HuH-7 (cell line): ENCODE measurements around the gene ADCY1.

Experiments used
- DNase-seq: peaks from one replicate; pipeline ENCODE4 v3.0.0; 2011; ENCODE audit warnings: low spot score

ADCY1 gene

DNA sequence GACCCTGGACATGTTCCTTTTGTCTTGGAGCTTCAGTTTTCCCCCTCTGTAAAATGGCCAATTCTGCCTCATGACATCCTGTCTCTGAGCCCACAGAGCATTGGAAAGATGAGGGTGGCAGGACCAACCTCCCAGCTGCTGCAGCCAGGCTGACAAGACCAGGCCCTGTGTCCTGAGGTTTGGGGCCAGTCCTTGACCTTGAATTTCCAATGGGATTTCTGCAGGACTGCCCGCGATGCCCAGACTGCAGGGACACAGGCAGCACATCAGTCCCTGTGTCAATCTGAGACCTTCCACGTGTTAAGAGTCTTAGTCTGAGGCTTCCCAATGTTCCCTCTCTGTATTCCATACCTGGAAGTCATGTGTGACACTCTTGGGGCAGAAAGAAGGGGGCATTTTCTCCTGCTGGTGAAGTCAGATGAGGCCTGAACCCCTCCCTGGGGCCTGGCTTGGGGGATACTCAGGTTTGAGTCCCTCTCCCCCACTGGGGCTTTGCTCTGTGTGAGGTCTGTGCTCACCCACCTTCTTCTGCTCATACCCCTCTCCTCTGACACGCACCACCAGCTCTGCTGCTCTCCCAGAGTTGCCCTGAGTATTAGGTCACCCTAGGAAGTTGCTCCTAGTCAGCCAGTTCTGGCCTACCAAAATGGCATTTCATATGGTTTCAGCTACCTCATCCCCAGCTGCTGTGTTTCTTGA lies 79.2 kb downstream of the ADCY1 start:
- no peak for DNase-seq

- DNase-seq = no peak
Measured at GRCh38 chr7:45654341-45654740, 80.2 kb downstream of the ADCY1 start.

DNA sequence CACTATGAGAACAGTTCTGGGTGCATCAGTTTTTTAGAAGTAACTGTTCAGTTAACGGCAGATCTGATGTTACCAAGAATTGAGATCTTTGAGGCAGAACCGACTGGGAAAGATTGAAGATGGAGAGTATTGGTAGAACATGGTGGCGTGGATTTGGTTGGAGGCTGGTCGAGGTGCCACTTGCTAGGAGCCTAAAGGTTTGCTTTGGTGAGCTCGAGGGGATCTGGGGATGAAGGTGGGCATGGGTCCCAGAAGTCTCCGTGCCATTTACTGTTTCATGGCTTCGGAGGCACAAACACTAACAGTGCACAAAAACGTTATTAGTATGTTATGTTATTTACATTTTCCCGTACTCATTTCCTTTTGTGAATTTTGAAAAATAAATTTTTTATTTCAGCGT lies 81.4 kb downstream of the ADCY1 start:
- no peak for DNase-seq

DNA sequence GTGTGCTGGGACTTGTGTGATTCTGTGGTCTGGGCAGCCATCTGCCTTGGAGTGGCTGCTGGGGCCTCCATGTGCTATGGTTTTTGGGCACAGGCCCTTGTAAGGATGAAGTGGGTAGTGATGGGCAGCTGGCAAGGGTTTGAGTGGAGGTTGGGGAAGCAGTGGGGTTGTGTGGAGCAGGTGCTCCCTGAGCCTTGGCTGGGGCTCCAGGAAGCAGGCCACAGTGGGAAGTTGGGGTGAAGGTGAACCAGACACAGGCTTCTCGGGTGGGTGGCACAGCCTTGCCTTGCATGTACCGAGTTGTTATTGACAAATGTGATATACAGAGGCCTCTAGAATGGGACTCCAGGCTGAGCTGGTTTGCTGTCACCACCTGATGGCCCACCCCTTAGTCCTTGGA lies 82.3 kb downstream of the ADCY1 start:
- DNase-seq = no peak

- no peak for DNase-seq
Measured at GRCh38 chr7:45657136-45657889, 83.1 kb downstream of the ADCY1 start.

GRCh38 chr7:45657890-45658715 lies 83.9 kb downstream of the ADCY1 start:
- DNase-seq = no peak

DNA sequence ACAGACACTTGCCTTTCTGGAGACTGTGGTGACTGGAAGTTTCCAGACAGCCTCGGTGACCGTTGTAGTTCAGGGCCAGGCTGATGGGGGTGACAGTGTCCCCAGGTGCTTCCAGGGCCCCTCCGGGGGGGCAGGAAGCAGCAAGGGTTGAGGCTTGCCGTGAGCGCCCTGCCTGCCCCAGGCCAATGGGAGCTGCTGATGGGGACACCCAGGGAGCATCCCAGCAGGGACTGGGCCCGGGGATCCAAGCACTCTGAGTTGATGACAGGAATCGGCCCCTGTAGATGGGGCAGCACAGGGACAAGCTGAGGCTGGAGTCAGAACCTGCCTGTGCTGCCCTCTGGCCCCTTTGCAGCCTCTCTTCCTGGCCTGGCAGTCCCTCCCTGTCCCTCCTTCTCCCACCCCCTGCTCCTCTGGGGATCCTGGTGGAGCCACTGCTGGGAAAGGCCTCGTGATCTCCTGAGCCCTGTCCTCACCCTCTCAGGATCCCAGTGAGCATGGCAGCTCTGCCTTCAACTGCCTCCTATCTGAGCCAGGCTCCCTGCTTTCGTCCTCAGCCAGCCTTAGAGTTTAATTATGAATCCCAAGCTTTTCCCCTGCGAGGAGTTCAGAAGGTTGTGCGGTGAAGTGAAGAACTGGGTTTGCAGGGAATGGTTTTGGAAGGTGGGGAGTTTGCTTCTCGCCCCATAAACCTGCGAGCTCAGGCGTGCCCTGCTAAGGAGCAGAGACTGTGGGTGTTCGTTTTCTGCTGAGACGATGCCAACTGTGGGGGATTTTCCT lies 84.7 kb downstream of the ADCY1 start:
- no peak for DNase-seq

GRCh38 chr7:45659496-45660139 lies 85.5 kb downstream of the ADCY1 start:
- no peak for DNase-seq

DNA sequence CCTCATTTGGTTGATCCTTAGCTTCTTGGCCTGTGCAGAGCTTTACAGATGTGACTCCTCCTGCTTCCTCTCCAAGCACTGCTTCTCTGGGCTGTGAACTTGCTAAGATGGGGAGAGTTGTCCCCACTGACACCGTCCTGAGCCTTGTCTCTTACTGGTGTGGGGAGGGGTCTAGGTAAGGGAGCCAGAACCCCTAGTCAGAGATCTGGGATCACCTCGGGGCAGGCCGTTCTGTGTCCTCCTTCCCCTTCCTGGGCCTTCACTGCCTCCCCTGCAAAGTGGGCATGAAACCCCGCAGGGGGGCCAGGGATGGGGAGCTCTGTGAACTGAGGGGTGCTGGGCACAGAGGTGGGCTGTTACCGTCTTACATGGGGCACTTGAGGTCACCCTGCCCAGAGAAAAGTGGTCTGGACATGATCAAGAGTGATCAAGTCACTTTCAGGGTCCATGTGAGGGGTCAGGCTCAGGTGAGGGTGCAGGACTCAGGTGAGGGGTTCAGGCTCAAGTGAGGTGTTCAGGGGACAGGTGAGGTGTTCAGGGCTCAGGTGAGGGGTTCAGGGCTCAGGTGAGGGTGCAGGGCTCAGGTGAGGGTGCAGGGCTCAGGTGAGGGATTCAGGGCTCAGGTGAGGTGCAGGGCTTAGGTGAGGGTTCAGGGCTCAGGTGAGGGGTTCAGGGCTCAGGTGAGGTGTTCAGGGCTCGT lies 86.2 kb downstream of the ADCY1 start:
- no peak for DNase-seq

GRCh38 chr7:45660901-45661211 lies 86.7 kb downstream of the ADCY1 start:
- DNase-seq = no peak

DNA sequence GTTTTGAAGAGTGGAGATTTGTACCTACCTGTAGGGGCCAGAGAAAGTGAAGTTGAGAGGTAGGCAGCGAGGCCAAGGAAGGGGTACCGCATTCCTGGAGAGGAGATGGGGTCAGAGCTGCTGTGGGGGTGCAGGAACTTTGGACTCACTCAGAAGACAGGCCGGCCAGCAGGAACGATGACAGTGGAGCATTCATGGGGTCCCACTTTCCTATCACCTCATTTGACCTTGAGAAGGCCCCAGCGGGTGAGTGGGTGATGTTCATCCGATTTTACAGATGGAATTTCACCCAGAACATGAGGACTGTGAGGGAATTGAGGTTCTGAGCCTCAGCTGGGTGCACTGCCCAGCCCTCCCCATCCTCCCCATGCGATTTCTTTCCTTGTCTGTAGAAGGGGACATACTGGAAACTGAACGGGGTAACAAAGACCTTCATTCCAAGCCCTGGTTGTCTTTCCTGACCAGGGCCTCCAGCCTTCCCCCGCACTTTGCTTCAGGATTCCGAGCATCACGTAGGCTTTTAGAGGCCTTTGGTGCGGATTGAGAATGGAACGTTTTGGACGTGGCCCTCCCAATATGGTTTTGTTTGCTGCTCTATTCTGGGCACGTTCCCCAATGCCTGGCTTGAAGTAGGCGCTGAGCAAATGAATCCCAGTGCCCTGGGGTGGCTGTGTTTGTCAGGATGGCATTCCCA lies 87.3 kb downstream of the ADCY1 start:
- no peak for DNase-seq

DNA sequence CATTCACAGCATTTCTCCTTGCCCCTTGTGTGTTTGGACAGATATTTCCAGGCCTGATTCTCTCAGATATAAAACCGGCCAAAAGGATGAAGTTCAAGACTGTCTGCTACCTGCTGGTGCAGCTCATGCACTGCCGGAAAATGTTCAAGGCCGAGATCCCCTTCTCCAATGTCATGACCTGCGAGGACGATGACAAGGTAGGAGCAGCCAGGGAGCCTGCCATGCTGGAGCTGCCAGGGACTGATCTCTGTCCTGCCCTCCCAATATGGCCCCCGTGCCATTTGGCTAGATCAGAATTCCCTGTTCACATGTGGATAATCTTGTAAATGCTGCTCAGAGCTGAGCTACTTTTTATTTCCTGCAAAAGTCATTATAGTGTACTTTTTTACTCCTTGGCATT lies 87.8 kb downstream of the ADCY1 start:
- no peak for DNase-seq

DNA sequence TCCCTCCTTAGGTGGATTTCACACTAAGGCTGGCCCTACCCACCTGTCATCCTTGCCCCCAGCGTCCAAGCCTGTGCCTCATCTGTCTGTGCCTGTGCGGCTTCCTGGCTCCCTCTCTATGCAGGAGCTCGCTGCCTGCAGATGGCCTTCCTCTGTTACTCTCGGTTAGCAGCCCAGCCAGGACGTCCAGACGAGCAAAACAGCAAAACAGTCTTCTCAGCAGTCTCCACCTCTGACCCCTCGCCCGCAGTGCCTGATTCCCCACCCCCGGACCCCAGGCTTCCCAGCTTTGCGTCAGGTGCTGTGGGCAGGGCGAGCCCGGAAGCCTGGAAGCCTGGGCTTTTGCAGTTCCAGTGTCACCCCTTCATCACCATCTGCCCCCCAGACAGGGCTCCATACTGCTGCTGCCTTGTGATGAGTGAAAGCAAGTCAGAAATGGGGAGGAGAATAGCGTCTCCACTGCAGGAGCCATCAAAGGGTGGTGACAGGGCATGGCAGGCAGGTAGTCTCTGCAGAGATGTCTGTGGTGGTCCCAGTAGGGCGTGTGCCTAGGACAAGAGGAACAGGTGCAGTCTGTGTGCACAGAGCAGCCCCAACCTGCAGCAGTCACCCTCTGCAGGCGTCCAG lies 88.5 kb downstream of the ADCY1 start:
- no peak for DNase-seq

DNA sequence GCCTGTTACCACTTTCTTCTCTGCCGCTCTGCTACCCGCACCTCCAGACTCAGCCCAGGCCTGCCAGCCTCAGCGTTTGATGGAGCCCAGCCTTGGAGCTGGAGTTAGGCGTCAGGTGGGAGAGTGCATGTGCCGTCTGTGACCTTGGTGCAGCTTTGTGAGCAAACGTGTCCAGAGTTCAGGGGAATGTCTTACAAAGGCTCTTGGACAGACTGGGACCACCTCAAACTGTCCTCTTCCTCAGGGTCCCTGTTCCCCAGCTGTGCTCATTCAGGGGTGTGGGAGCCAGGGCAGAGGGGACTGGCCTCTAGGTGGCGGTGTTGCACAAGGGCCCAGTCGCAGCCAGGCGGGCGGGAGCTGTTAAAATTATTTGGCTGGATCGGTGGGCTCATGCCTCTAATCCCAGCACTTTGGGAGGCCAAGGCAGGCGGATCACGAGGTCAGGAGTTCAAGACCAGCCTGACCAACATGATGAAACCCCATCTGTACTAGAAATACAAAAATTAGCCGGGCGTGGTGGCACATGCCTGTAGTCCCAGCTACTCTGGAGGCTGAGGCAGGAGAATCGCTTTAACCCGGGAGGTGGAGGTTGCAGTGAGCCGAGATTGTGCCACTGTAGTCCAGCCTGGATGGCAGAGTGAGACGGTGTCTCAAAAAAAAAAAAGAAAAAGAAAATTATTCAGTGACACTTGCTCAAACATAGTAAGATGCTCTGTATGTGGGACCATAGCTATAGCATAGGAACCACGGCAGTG lies 89.2 kb downstream of the ADCY1 start:
- peak; percentile 74 for DNase-seq

GRCh38 chr7:45663965-45664633 lies 89.9 kb downstream of the ADCY1 start:
- no peak for DNase-seq

DNA sequence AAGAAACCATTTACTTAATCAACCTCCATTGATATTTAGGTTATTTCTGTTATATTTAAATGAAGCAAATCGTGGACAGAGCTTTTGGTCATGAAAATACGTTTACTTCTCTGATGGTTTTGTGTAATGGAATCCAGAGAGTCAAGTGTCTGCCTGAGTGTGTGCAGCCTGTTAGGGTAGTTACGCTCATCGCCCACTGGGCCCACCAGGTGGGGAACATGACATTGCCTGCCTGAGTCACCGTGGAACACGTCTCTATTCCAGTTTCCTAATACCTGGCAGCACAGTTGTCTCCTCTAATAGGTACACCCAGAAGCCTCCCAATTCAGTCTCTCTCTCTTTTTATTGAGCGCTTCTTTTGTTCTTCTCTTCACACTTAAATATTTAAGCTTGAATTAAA lies 91.0 kb downstream of the ADCY1 start:
- DNase-seq = no peak

GRCh38 chr7:45670227-45670626 lies 96.1 kb downstream of the ADCY1 start:
- DNase-seq = no peak

GRCh38 chr7:45670717-45671116 lies 96.5 kb downstream of the ADCY1 start:
- DNase-seq = no peak
